Measurements from ENCODE around the gene JMJD4. TPM values are rescaled to one million over a fixed set of nuclear protein-coding genes. Genes with fewer than 3 reads are reported as not detected.

Gene JMJD4
- total and polyA plus RNA-seq, 4 donors = 9.4 to 23.0 (median 15.6) TPM

DNA sequence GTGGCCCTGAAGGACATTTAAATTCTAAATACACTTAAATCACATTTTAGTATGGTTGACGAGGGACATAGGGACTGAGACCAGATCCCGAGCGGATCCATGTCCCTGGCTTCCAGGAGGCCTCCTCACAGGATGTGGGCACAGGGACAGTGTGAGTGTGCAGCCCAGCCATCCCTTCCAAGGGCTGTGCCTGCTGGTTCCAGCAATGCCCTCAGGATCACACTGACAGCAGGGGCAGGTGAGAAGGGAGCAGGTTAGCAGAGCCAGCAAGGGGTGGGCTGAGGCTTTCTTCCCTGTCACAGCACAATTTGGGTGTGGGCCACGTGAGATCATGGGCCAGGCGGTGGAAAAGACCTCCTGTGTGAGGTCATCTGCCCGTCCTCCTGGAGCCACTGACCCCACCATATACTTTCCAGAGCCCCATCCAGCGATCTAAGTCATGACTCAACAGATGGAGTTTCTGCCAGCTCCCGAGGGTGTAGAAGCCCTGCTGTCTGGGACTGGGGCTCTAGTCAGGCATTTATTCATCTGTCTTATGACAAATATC lies 43.4 kb upstream of the JMJD4 start:
- TF ChIP-seq, protein P1, sequence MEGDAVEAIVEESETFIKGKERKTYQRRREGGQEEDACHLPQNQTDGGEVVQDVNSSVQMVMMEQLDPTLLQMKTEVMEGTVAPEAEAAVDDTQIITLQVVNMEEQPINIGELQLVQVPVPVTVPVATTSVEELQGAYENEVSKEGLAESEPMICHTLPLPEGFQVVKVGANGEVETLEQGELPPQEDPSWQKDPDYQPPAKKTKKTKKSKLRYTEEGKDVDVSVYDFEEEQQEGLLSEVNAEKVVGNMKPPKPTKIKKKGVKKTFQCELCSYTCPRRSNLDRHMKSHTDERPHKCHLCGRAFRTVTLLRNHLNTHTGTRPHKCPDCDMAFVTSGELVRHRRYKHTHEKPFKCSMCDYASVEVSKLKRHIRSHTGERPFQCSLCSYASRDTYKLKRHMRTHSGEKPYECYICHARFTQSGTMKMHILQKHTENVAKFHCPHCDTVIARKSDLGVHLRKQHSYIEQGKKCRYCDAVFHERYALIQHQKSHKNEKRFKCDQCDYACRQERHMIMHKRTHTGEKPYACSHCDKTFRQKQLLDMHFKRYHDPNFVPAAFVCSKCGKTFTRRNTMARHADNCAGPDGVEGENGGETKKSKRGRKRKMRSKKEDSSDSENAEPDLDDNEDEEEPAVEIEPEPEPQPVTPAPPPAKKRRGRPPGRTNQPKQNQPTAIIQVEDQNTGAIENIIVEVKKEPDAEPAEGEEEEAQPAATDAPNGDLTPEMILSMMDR (IDR thresholded peaks at IDR 0.05; ENCODE audit: control extremely low read depth, extremely low read depth) = no peak
- Histone ChIP-seq H3K4me3 (no peak overlapping the region), H3K9me3 (ENCODE audit: control insufficient read depth in 4 of 4, insufficient read depth in 3 of 4, low read length in 3 of 4) (no peaks in the 10 kb centered on the region), H3K4me1 (ENCODE audit: control insufficient read depth in 5 of 5, insufficient read depth in 5 of 5, low read length in 5 of 5) (peaks cover 0 to 16% (median 3%) of the 10 kb centered on the region in 5 donors), H3K27me3 (ENCODE audit: control insufficient read depth in 3 of 3, insufficient read depth in 3 of 3, low read length in 2 of 3) (no peaks in the 10 kb centered on the region), H3K27ac (ENCODE audit: low read depth in 1 of 2, low read length in 1 of 2) (no peak overlapping the region), H3K36me3 (ENCODE audit: control insufficient read depth in 4 of 4, insufficient read depth in 4 of 4, low read length in 4 of 4) (peaks cover 0 to 26% (median 4%) of the 10 kb centered on the region in 4 donors), H3K9ac (ENCODE audit: insufficient read depth in 1 of 2, low read length in 2 of 2) (no peak overlapping the region)
- ATAC-seq (ENCODE audit: insufficient read depth, low FRiP score) (no peak), DNase-seq (no peak)
- WGBS, 2 donors = 93 to 95% methylated on average over 8 of the region's 8 CpGs

DNA sequence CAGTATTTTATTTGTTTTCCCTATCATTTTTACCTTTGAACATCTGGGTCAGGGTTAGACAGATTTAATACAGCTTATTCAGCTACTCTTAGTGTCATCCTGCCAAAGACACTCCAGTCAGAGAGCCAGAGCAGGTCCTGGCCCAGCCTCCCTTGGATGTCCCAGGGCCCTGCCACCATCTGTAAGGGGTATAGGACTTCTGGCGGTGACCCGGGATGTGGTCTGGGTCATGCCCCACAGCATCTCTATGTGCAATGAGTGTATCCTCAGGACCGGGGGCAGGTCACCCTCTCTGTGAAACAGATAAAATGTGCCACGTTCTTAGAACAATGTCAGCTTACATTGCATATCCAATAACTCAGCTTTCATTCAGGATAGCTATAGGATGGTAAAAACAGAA lies 42.5 kb upstream of the JMJD4 start:
- no peak overlapping the region for H3K9ac ChIP-seq (ENCODE audit: insufficient read depth in 1 of 2, low read length in 2 of 2)
- H3K27me3 ChIP-seq (ENCODE audit: control insufficient read depth in 3 of 3, insufficient read depth in 3 of 3, low read length in 2 of 3) = no peaks in the 10 kb centered on the region
- peaks cover 0 to 16% (median 3%) of the 10 kb centered on the region in 5 donors for H3K4me1 ChIP-seq (ENCODE audit: control insufficient read depth in 5 of 5, insufficient read depth in 5 of 5, low read length in 5 of 5)
- peaks cover 0 to 27% (median 4%) of the 10 kb centered on the region in 4 donors for H3K36me3 ChIP-seq (ENCODE audit: control insufficient read depth in 4 of 4, insufficient read depth in 4 of 4, low read length in 4 of 4)
- no peak for ATAC-seq (ENCODE audit: insufficient read depth, low FRiP score)
- H3K27ac ChIP-seq (ENCODE audit: low read depth in 1 of 2, low read length in 1 of 2) = no peak overlapping the region
- no peak overlapping the region for H3K4me3 ChIP-seq
- 97 to 99% methylated on average over 4 of the region's 4 CpGs for WGBS, 2 donors
- DNase-seq = no peak
- TF ChIP-seq, protein P1 (IDR thresholded peaks at IDR 0.05; ENCODE audit: control extremely low read depth, extremely low read depth) = no peak
- no peaks in the 10 kb centered on the region for H3K9me3 ChIP-seq (ENCODE audit: control insufficient read depth in 4 of 4, insufficient read depth in 3 of 4, low read length in 3 of 4)

DNA sequence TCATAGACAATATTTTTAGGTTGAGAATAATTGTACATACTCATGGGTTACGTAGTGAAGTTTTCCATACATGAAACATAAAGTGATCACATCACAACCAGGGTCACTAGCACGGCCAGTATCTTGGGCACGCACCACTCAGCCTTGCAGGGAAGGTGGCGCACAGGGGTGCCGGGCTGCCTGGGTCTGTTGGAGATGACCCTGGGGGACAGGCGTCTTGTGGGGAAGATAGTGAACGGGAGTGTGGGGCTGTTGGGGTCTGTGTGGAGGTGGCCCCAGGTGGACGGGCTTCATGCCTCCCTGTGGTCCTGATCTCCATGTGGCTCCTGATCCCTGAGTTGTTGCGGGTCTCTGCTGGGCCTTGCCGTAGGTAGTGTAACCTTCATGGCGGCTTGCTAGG lies 42.1 kb upstream of the JMJD4 start:
- peaks cover 0 to 26% (median 4%) of the 10 kb centered on the region in 4 donors for H3K36me3 ChIP-seq (ENCODE audit: control insufficient read depth in 4 of 4, insufficient read depth in 4 of 4, low read length in 4 of 4)
- 88 to 94% methylated on average over 11 of the region's 11 CpGs for WGBS, 2 donors
- no peak for ATAC-seq (ENCODE audit: insufficient read depth, low FRiP score)
- no peak overlapping the region for H3K27ac ChIP-seq (ENCODE audit: low read depth in 1 of 2, low read length in 1 of 2)
- H3K9me3 ChIP-seq (ENCODE audit: control insufficient read depth in 4 of 4, insufficient read depth in 3 of 4, low read length in 3 of 4) = no peaks in the 10 kb centered on the region
- no peak overlapping the region for H3K9ac ChIP-seq (ENCODE audit: insufficient read depth in 1 of 2, low read length in 2 of 2)
- peaks cover 0 to 16% (median 3%) of the 10 kb centered on the region in 5 donors for H3K4me1 ChIP-seq (ENCODE audit: control insufficient read depth in 5 of 5, insufficient read depth in 5 of 5, low read length in 5 of 5)
- H3K27me3 ChIP-seq (ENCODE audit: control insufficient read depth in 3 of 3, insufficient read depth in 3 of 3, low read length in 2 of 3) = no peaks in the 10 kb centered on the region
- TF ChIP-seq, protein P1 (IDR thresholded peaks at IDR 0.05; ENCODE audit: control extremely low read depth, extremely low read depth) = no peak
- no peak for DNase-seq
- H3K4me3 ChIP-seq = no peak overlapping the region

DNA sequence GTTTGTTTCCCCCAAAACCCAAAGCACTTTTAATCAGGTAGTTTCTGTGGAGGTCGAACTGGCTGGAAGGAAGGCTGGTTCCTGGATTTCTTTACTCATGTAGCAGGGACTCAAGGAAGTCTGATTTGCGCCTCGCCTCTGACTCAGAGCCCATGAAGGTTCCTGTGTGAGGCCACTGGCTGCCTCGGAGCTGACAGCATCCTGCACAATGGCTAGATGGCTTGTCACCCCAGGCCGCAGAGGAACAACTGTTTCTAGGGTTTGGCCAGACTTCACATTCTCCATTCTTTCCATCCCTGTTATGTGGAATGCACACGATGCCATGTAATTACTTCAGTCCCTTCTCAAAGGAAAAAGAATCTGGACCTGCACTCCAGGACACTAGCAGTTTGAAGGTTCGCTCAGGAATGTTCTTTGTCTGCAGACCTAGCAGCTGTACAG lies 41.2 kb upstream of the JMJD4 start:
- H3K9me3 ChIP-seq (ENCODE audit: control insufficient read depth in 4 of 4, insufficient read depth in 3 of 4, low read length in 3 of 4) = no peaks in the 10 kb centered on the region
- no peak overlapping the region for H3K27ac ChIP-seq (ENCODE audit: low read depth in 1 of 2, low read length in 1 of 2)
- no peak overlapping the region for H3K9ac ChIP-seq (ENCODE audit: insufficient read depth in 1 of 2, low read length in 2 of 2)
- H3K27me3 ChIP-seq (ENCODE audit: control insufficient read depth in 3 of 3, insufficient read depth in 3 of 3, low read length in 2 of 3) = no peaks in the 10 kb centered on the region
- ATAC-seq (ENCODE audit: insufficient read depth, low FRiP score) (no peak), DNase-seq (no peak)
- peaks cover 0 to 24% (median 4%) of the 10 kb centered on the region in 4 donors for H3K36me3 ChIP-seq (ENCODE audit: control insufficient read depth in 4 of 4, insufficient read depth in 4 of 4, low read length in 4 of 4)
- WGBS, 2 donors = 82 to 83% methylated on average over 7 of the region's 7 CpGs
- TF ChIP-seq, protein P1 (IDR thresholded peaks at IDR 0.05; ENCODE audit: control extremely low read depth, extremely low read depth) = no peak
- H3K4me3 ChIP-seq = no peak overlapping the region
- H3K4me1 ChIP-seq (ENCODE audit: control insufficient read depth in 5 of 5, insufficient read depth in 5 of 5, low read length in 5 of 5) = peaks cover 0 to 16% (median 3%) of the 10 kb centered on the region in 5 donors

Data from lung (tissue), 12 donors.